Sigmoid colon (tissue), 3 donors: ENCODE measurements around the gene MYL3.

Experiments used
- CTCF ChIP-seq, 4 experiments: fragments of 450-650 bp in 3 of 4; fragments of 200-600 bp in 1 of 4; IDR thresholded peaks; one replicate each; pipeline ENCODE4 v1.5.1; 2016 to 2019; ENCODE audit warnings: antibody characterized with exemption in 4 of 4, mild to moderate bottlenecking in 3 of 4, moderate library complexity in 2 of 4
- POLR2A ChIP-seq, 2 donors: fragments of 450-650 bp; IDR thresholded peaks; one replicate each; pipeline ENCODE4 v1.6.1; 2016; ENCODE audit warnings: antibody characterized with exemption in 2 of 2, mild to moderate bottlenecking in 2 of 2, moderate library complexity in 2 of 2

GRCh38 chr3:46896386-46896785 is 33.1 kb upstream of the MYL3 start:
- no peak for TF ChIP-seq POLR2A (IDR thresholded peaks at IDR 0.05)
- no peak for TF ChIP-seq CTCF (IDR thresholded peaks at IDR 0.05)
